Fibroblast of mammary gland (primary cell): ENCODE results near the gene NBPF10.
"Not testable (repeated sequence)": the region's sequence is repeated elsewhere in the genome, so short reads cannot be mapped to it uniquely, and the experiment has no call there.

Experiments used
- DNase-seq: peaks from one replicate; pipeline ENCODE4 v3.0.0-alpha.2; 2010; ENCODE audit warnings: low read depth
- H3K4me3 ChIP-seq: 2 replicates; pipeline ENCODE4 v1.5.1; 2011; ENCODE audit warnings: low read depth, mild to moderate bottlenecking, low read length, moderate library complexity; ENCODE audit not compliant: control insufficient read depth

The NBPF10 gene

DNA sequence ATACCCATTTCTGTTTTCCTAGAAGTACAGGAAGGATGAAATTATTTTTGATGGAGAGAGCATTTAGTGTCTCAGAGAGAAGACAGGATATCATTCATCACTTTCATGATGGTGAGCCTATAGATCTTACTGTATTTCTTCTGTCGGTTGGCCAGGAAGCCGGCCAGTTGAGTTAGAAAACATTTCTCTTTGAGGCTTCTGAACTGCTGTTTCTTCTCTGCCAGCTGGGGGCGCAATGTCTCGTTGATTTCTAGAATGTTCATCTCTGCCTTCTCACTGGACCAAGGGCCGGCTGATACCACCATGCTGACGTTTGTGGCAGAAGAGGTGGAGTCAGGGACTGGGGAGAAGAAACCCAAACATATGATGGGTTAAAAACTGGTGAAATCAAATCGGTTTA is at the start of gene NBPF10:
Gene NBPF10, minus strand, starts transcription at position 340 of the 400 bp plus-strand sequence. Its CDS starts 35 bp downstream, at position 305.
- not testable (repeated sequence) for DNase-seq

GRCh38 chr1:146174531-146174930 is 29.9 kb upstream of the NBPF10 start:
- not testable (repeated sequence) for DNase-seq, H3K4me3 ChIP-seq

More for the DNA sequence above, at the start of gene NBPF10:
- not testable (repeated sequence) for H3K4me3 ChIP-seq

- H3K4me3 ChIP-seq, result not testable (repeated sequence)
These were observed 23.1 kb upstream of the NBPF10 start for GRCh38 chr1:146167740-146168139.

GRCh38 chr1:146167273-146167672 is 22.7 kb upstream of the NBPF10 start:
- not testable (repeated sequence) for H3K4me3 ChIP-seq, DNase-seq

More at GRCh38 chr1:146167740-146168139, 23.1 kb upstream of the NBPF10 start:
- DNase-seq, result not testable (repeated sequence)
